ENCODE measurements around the gene MMP25.

DNA sequence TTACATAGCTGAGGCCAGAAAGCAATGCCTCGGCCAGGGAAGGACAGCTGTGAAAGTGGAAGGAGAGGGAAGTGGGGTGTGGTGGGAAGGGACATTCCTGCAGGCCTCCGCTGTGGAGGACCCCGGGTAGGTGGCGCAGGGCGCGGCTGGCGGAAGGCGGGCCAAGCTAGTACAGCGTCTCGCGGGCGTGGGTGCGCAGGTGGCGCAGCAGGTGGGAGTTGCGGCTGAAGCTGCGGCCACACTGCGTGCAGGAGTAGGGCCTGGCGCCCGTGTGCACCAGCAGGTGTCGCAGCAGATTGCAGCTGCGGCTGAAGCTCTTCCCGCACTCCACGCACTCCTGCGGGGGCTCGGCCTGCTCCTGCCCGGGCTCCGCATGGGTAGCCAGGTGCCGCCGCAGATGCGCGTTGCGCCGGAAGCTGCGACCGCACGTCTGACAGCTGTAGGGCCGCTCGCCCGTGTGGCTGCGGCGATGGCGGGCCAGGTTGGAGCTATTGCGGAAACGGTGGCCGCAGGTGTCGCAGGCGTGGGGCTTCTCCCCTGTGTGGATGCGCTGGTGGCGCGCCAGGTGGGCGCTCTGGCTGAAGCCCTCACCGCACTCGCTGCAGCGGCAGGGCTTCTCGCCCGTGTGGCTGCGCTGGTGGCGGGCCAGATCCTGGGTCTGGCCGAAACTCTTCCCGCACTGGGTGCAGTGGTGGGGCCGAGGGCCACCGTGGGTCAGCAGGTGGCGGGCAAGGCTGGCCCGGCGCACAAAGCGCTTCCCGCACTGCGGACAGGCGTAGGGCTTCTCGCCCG, 42.8 kb downstream of the MMP25 start:
- TF ChIP-seq POLR2A (IDR thresholded peaks at IDR 0.05; ENCODE audit: low read depth, low read length) (no peak), POLR2AphosphoS5 (IDR thresholded peaks at IDR 0.05; ENCODE audit: low read depth, low read length) (no peak), TAF1 (IDR thresholded peaks at IDR 0.05; ENCODE audit: low read depth, low read length) (no peak), SPI1 (IDR thresholded peaks at IDR 0.05; ENCODE audit: low read depth, low read length) (no peak)

All from GM12891 (cell line).